OCI-LY3 (cell line): ENCODE results near the gene GALNTL6.

Experiments used
- H2AFZ ChIP-seq: fragments of 200-600, 300-600 bp; shearing (Covaris generic); 2 replicates; pipeline ENCODE4 v1.6.0; 2014; ENCODE audit warnings: antibody characterized with exemption, low read depth, low read length
- H3K27ac ChIP-seq: fragments of 200-600, 300-600 bp; sonication (generic); 2 replicates; pipeline ENCODE4 v1.5.1; 2014; ENCODE audit warnings: mild to moderate bottlenecking, low read length, moderate library complexity, mixed read lengths
- H3K27me3 ChIP-seq: fragments of 200-600, 300-600 bp; sonication (generic); 2 replicates; pipeline ENCODE4 v1.6.1; 2014; ENCODE audit warnings: low read depth, low read length, mixed read lengths
- H3K36me3 ChIP-seq: fragments of 200-600, 300-600 bp; sonication (generic); replicated peaks from 2 replicates; pipeline ENCODE3; 2014; ENCODE audit warnings: low read depth, low read length, mixed read lengths
- H3K4me1 ChIP-seq: fragments of 300-600, 200-600 bp; sonication (generic); 2 replicates; pipeline ENCODE4 v1.6.1; 2014; ENCODE audit warnings: low read length, mixed read lengths
- H3K4me2 ChIP-seq: fragments of 200-600, 300-600 bp; sonication (generic); 2 replicates; pipeline ENCODE4 v1.6.1; 2014; ENCODE audit warnings: low read length, mixed read lengths
- H3K4me3 ChIP-seq: fragments of 300-600, 200-600 bp; sonication (generic); 2 replicates; pipeline ENCODE4 v1.5.1; 2014; ENCODE audit warnings: antibody characterized with exemption, mild to moderate bottlenecking, low read length, moderate library complexity
- H3K79me2 ChIP-seq: fragments of 300-600, 200-600 bp; shearing (Covaris generic); 2 replicates; pipeline ENCODE4 v1.6.1; 2014; ENCODE audit warnings: mild to moderate bottlenecking, low read length, mixed read lengths
- H3K9ac ChIP-seq: fragments of 300-600, 200-600 bp; shearing (Covaris generic); 2 replicates; pipeline ENCODE4 v1.6.0; 2014; ENCODE audit warnings: mild to moderate bottlenecking, low read length, moderate library complexity
- H3K9me3 ChIP-seq: fragments of 200-600, 300-600 bp; shearing (Covaris generic); 2 replicates; pipeline ENCODE4 v1.6.1; 2014; ENCODE audit warnings: low read length, mixed read lengths; ENCODE audit not compliant: insufficient read depth
- H4K20me1 ChIP-seq: fragments of 200-600, 300-600 bp; sonication (generic); 2 replicates; pipeline ENCODE4 v1.6.1; 2016; ENCODE audit warnings: low read length, mixed read lengths; ENCODE audit not compliant: insufficient read depth
- CTCF ChIP-seq: fragments of 200-600, 300-600 bp; sonication (generic); IDR thresholded peaks from 2 replicates; pipeline ENCODE4 v1.5.1; 2014; ENCODE audit warnings: antibody characterized with exemption, low read length, low read depth
- EZH2phosphoT487 ChIP-seq: fragments of 200-600 bp; shearing (Covaris generic); IDR thresholded peaks from 2 replicates; pipeline ENCODE4 v1.6.1; 2018; ENCODE audit warnings: antibody characterized with exemption, mixed run types, low read depth

GALNTL6 gene

GRCh38 chr4:172584816-172585215 lies 771.6 kb downstream of the GALNTL6 start:
- no peak overlapping the region for H3K27ac ChIP-seq
- H3K9me3 ChIP-seq = no peaks in the 10 kb centered on the region
- no peaks in the 10 kb centered on the region for H3K79me2 ChIP-seq
- no peaks in the 10 kb centered on the region for H3K4me1 ChIP-seq
- TF ChIP-seq EZH2phosphoT487 = no peak
- TF ChIP-seq CTCF = no peak
- no peaks in the 10 kb centered on the region for H3K27me3 ChIP-seq
- H4K20me1 ChIP-seq = no peaks in the 10 kb centered on the region
- H3K4me2 ChIP-seq = no peak overlapping the region
- H3K36me3 ChIP-seq = no peaks in the 10 kb centered on the region
- H3K4me3 ChIP-seq = no peak overlapping the region
- no peak overlapping the region for H3K9ac ChIP-seq
- no peak overlapping the region for H2AFZ ChIP-seq

DNA sequence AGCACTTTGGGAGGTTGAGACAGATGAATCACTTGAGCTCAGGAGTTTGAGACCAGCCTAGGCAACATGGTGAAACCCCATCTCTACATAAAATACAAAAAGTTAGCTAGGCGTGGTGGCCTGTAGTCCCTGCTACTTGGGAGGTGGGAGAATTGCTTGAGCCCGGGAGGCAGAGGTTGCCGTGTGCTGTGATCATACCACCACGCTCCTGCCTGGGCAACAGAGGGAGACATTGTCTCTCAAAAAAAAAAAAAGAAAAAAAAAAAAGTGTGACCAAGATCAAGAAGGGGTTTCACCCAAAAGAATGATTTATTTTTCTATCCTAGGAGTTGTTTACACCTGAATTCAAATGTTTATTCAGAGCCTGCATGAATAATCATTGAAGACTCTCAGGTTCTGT lies 783.0 kb downstream of the GALNTL6 start:
- Histone ChIP-seq H3K4me3 (no peak overlapping the region), H3K9ac (no peak overlapping the region), H4K20me1 (no peaks in the 10 kb centered on the region), H3K79me2 (no peaks in the 10 kb centered on the region), H3K36me3 (no peaks in the 10 kb centered on the region), H3K9me3 (no peaks in the 10 kb centered on the region), H3K4me1 (no peaks in the 10 kb centered on the region), H3K4me2 (no peak overlapping the region), H2AFZ (no peak overlapping the region), H3K27ac (no peak overlapping the region), H3K27me3 (no peaks in the 10 kb centered on the region)
- TF ChIP-seq EZH2phosphoT487 (no peak), CTCF (peak; percentile 54)

- Histone ChIP-seq H3K9ac (no peak overlapping the region), H3K27ac (no peak overlapping the region), H3K36me3 (no peaks in the 10 kb centered on the region), H3K79me2 (no peaks in the 10 kb centered on the region), H3K27me3 (no peaks in the 10 kb centered on the region), H3K4me3 (no peak overlapping the region), H4K20me1 (no peaks in the 10 kb centered on the region), H3K9me3 (no peaks in the 10 kb centered on the region), H3K4me1 (no peaks in the 10 kb centered on the region), H2AFZ (no peak overlapping the region), H3K4me2 (no peak overlapping the region)
- no peak for TF ChIP-seq CTCF
- no peak for TF ChIP-seq EZH2phosphoT487
These were observed 786.4 kb downstream of the GALNTL6 start for GRCh38 chr4:172599554-172599953.

DNA sequence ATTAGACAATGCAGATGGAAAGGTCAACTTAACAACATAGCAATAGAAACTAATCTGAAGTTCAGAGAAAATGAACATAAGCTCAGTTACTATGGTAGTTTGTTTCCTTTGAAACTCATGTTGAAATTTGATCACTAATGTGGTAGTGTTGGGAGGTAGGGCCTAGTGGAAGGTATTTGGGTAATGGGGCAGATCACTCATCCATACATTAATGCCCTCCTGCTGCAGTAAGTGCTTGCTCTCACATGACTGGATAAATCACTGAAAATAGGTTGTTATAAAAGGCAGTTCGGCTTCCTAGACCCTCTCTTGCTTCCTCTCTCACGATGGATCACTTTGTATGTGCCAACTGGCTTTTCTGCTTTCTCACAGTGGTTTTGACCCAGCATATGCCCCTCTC lies 788.0 kb downstream of the GALNTL6 start:
- TF ChIP-seq EZH2phosphoT487 (no peak), CTCF (no peak)
- no peaks in the 10 kb centered on the region for H4K20me1 ChIP-seq
- H2AFZ ChIP-seq = no peak overlapping the region
- no peaks in the 10 kb centered on the region for H3K9me3 ChIP-seq
- no peak overlapping the region for H3K9ac ChIP-seq
- no peaks in the 10 kb centered on the region for H3K27me3 ChIP-seq
- H3K79me2 ChIP-seq = no peaks in the 10 kb centered on the region
- H3K4me2 ChIP-seq = no peak overlapping the region
- no peak overlapping the region for H3K27ac ChIP-seq
- H3K4me1 ChIP-seq = no peaks in the 10 kb centered on the region
- no peak overlapping the region for H3K4me3 ChIP-seq
- no peaks in the 10 kb centered on the region for H3K36me3 ChIP-seq
